A673 (cell line): ENCODE measurements around the gene DPP10.

Source experiments
- CTCF ChIP-seq: fragments of 300-800, 200-600 bp; sonication (generic); conservative IDR thresholded peaks from 2 replicates; pipeline ENCODE4 v1.5.1; 2017; ENCODE audit warnings: low read depth, mild to moderate bottlenecking, antibody characterized with exemption, low read length, moderate library complexity, mixed read lengths
- EZH2 ChIP-seq: fragments of 200-600 bp; sonication (generic); IDR thresholded peaks from 2 replicates; pipeline ENCODE4 v1.6.1; 2017; ENCODE audit warnings: borderline replicate concordance, low read depth, mild to moderate bottlenecking, mixed read lengths, antibody characterized with exemption, low read length; ENCODE audit not compliant: poor library complexity, severe bottlenecking

GRCh38 chr2:115169814-115170213 lies 727.4 kb downstream of the DPP10 start:
- TF ChIP-seq CTCF, result no peak
- no peak for TF ChIP-seq EZH2
